NCI-H1694 treated with DMSO at 0.1 percent for 48 hours (cell line): ENCODE results near the gene SPNS3.

Source experiments
- DNase-seq: peaks from one replicate; lab custom pipeline; 2025; lab: John Stamatoyannopoulos, UW

Gene SPNS3

GRCh38 chr17:4530799-4531730 is 97.3 kb downstream of the SPNS3 start:
- DNase-seq: no peak

- no peak for DNase-seq
These were observed 98.4 kb downstream of the SPNS3 start for GRCh38 chr17:4531988-4532736.

GRCh38 chr17:4532860-4533522 is 99.3 kb downstream of the SPNS3 start:
- no peak for DNase-seq

GRCh38 chr17:4533523-4534504 is 100.1 kb downstream of the SPNS3 start:
- DNase-seq: peak; percentile 16

DNA sequence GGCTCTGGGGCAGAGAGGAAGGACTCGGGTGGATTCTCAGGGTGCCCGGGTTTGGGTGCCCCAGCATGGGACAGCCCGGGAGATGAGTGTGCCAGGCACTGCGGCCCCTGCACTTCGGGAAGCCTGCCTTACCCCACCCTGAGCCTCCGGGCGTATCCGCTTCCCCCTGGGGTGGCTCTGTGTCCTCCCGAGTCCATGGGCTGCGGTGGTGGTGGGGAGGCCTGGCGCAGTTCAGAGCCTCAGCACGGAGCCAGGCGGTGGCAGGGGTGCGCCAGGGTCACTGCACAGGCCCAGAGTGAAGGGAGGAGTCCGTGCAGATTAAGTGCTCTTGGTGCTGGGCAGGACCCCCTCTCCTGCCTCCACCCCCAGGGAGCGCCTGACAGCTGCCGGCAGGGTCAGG is 100.8 kb downstream of the SPNS3 start:
- no peak for DNase-seq

- no peak for DNase-seq
These were observed 101.4 kb downstream of the SPNS3 start for GRCh38 chr17:4534928-4535666.

- DNase-seq: no peak
These were observed 102.0 kb downstream of the SPNS3 start for GRCh38 chr17:4535667-4536258.

DNA sequence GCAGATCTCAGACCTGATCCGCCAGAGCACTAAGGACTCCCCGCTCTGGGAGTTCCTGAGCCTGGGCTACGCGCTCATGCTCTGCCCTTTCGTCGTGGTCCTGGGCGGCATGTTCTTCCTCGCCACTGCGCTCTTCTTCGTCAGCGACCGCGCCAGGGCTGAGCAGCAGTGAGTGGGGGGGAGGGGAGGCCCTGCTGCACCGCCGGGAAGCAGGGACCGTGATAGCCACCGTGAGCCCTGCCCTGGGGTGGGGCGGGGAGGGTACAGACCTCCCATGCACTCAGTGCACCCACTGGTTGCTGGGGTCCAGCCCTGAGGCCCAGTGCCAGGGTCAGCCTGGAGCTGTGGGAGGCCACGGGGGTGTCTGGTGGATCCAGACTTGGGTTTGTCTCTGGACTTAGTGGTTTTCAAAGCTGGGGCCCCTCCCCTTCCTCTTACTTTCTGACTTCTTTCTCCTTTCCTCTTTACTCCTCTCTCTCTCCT is 102.6 kb downstream of the SPNS3 start:
- DNase-seq: no peak

- no peak for DNase-seq
These were observed 103.1 kb downstream of the SPNS3 start for GRCh38 chr17:4536742-4537411.
